ENCODE results near the gene RAET1G. TPM values are rescaled to one million over a fixed set of nuclear protein-coding genes. Genes with fewer than 3 reads are reported as not detected.
A peak's percentile ranks its signal among the peaks of the same experiment; 100 is the strongest.

Gene RAET1G
- total and polyA plus RNA-seq, 2 of the 13 experiments (the other 11 are each of a cell fraction or from before 2014, with no cell fraction given), result not detected

DNA sequence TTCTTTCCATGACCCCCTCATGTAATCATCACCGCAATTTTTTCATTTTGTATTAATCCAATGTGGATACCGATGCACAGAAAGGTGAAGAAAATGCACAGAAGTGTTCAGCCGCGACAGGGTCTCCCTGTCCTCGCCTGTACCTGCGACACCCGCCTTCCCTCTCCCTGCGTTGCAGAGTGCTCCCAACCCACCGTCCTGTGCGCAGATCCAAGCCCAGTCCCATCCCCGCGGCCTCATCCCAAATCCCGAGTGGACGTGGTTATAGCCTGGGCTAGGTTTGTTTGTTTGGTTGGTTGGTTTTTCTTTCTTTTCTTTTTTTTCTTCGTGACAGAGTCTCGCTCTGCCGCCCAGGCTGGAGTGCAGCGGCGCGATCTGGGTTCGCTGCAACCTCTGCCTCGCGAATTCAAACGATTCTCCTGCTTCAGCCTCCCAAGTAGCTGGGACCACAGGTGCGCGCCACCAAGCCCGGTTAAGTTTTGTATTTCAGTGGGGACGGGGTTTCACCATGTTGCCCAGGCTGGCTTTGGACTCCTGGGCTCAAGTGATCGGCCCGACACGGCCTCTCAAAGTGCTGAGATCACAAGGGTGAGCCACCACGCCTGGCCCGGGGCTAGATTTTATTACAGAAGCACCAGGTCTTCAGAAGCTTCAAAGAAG is 536 bp upstream of the RAET1G start (continued):
- TF ChIP-seq, protein P1, sequence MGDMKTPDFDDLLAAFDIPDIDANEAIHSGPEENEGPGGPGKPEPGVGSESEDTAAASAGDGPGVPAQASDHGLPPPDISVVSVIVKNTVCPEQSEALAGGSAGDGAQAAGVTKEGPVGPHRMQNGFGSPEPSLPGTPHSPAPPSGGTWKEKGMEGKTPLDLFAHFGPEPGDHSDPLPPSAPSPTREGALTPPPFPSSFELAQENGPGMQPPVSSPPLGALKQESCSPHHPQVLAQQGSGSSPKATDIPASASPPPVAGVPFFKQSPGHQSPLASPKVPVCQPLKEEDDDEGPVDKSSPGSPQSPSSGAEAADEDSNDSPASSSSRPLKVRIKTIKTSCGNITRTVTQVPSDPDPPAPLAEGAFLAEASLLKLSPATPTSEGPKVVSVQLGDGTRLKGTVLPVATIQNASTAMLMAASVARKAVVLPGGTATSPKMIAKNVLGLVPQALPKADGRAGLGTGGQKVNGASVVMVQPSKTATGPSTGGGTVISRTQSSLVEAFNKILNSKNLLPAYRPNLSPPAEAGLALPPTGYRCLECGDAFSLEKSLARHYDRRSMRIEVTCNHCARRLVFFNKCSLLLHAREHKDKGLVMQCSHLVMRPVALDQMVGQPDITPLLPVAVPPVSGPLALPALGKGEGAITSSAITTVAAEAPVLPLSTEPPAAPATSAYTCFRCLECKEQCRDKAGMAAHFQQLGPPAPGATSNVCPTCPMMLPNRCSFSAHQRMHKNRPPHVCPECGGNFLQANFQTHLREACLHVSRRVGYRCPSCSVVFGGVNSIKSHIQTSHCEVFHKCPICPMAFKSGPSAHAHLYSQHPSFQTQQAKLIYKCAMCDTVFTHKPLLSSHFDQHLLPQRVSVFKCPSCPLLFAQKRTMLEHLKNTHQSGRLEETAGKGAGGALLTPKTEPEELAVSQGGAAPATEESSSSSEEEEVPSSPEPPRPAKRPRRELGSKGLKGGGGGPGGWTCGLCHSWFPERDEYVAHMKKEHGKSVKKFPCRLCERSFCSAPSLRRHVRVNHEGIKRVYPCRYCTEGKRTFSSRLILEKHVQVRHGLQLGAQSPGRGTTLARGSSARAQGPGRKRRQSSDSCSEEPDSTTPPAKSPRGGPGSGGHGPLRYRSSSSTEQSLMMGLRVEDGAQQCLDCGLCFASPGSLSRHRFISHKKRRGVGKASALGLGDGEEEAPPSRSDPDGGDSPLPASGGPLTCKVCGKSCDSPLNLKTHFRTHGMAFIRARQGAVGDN (CRISPR knock-in tag; IDR thresholded peaks at IDR 0.05), result 0 out of 2 replicates have a peak, but pooled peaks have one; percentile 12
- 0 out of 2 replicates have a peak, but pooled peaks have one; percentile 6 for TF ChIP-seq NFE2L2 (IDR thresholded peaks at IDR 0.05; ENCODE audit: low read length)
- TF ChIP-seq ZNF615 (CRISPR knock-in tag; IDR thresholded peaks at IDR 0.05; ENCODE audit: borderline replicate concordance), result no peak
- 0 out of 2 replicates have a peak, but pooled peaks have one; percentile 42 for TF ChIP-seq ZIK1 (CRISPR knock-in tag; IDR thresholded peaks at IDR 0.05; ENCODE audit: borderline replicate concordance, low read depth)
- no peak for TF ChIP-seq ZSCAN29 (CRISPR knock-in tag; conservative IDR thresholded peaks at IDR 0.05)
- TF ChIP-seq FOSL2 (CRISPR knock-in tag; IDR thresholded peaks at IDR 0.05), result no peak
- TF ChIP-seq ZNF232 (CRISPR knock-in tag; IDR thresholded peaks at IDR 0.05; ENCODE audit: borderline replicate concordance), result 0 out of 2 replicates have a peak, but pooled peaks have one; percentile 5
- TF ChIP-seq HNRNPL (IDR thresholded peaks at IDR 0.05; ENCODE audit: low read depth, low read length), result no peak
- TF ChIP-seq, protein P2, sequence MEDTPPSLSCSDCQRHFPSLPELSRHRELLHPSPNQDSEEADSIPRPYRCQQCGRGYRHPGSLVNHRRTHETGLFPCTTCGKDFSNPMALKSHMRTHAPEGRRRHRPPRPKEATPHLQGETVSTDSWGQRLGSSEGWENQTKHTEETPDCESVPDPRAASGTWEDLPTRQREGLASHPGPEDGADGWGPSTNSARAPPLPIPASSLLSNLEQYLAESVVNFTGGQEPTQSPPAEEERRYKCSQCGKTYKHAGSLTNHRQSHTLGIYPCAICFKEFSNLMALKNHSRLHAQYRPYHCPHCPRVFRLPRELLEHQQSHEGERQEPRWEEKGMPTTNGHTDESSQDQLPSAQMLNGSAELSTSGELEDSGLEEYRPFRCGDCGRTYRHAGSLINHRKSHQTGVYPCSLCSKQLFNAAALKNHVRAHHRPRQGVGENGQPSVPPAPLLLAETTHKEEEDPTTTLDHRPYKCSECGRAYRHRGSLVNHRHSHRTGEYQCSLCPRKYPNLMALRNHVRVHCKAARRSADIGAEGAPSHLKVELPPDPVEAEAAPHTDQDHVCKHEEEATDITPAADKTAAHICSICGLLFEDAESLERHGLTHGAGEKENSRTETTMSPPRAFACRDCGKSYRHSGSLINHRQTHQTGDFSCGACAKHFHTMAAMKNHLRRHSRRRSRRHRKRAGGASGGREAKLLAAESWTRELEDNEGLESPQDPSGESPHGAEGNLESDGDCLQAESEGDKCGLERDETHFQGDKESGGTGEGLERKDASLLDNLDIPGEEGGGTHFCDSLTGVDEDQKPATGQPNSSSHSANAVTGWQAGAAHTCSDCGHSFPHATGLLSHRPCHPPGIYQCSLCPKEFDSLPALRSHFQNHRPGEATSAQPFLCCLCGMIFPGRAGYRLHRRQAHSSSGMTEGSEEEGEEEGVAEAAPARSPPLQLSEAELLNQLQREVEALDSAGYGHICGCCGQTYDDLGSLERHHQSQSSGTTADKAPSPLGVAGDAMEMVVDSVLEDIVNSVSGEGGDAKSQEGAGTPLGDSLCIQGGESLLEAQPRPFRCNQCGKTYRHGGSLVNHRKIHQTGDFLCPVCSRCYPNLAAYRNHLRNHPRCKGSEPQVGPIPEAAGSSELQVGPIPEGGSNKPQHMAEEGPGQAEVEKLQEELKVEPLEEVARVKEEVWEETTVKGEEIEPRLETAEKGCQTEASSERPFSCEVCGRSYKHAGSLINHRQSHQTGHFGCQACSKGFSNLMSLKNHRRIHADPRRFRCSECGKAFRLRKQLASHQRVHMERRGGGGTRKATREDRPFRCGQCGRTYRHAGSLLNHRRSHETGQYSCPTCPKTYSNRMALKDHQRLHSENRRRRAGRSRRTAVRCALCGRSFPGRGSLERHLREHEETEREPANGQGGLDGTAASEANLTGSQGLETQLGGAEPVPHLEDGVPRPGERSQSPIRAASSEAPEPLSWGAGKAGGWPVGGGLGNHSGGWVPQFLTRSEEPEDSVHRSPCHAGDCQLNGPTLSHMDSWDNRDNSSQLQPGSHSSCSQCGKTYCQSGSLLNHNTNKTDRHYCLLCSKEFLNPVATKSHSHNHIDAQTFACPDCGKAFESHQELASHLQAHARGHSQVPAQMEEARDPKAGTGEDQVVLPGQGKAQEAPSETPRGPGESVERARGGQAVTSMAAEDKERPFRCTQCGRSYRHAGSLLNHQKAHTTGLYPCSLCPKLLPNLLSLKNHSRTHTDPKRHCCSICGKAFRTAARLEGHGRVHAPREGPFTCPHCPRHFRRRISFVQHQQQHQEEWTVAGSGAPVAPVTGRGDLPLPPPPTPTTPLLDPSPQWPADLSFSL (CRISPR knock-in tag; IDR thresholded peaks at IDR 0.05), result no peak; the same call in 1 of the 2 replicates
- TF ChIP-seq, protein P3, sequence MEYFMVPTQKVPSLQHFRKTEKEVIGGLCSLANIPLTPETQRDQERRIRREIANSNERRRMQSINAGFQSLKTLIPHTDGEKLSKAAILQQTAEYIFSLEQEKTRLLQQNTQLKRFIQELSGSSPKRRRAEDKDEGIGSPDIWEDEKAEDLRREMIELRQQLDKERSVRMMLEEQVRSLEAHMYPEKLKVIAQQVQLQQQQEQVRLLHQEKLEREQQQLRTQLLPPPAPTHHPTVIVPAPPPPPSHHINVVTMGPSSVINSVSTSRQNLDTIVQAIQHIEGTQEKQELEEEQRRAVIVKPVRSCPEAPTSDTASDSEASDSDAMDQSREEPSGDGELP (IDR thresholded peaks at IDR 0.05; ENCODE audit: borderline replicate concordance, low read depth), result no peak
- 0 out of 2 replicates have a peak, but pooled peaks have one; percentile 64 for TF ChIP-seq ZNF558 (CRISPR knock-in tag; IDR thresholded peaks at IDR 0.05; ENCODE audit: borderline replicate concordance)
- TF ChIP-seq ZNF607 (CRISPR knock-in tag; IDR thresholded peaks at IDR 0.05; ENCODE audit: borderline replicate concordance), result no peak
- peak; percentile 41 for TF ChIP-seq ZNF263 (CRISPR knock-in tag; IDR thresholded peaks at IDR 0.05)
- 0 out of 2 replicates have a peak, but pooled peaks have one; percentile 9 for TF ChIP-seq EZH2 (conservative IDR thresholded peaks at IDR 0.05; ENCODE audit: low read depth, low read length)
- TF ChIP-seq PRPF4 (IDR thresholded peaks at IDR 0.05; ENCODE audit: low read depth, low read length, poor library complexity, severe bottlenecking), result no peak
- no peak for TF ChIP-seq JDP2 (CRISPR knock-in tag; IDR thresholded peaks at IDR 0.05; ENCODE audit: borderline replicate concordance)
